Heart left ventricle (tissue), 16 donors: ENCODE results near the gene MARCHF2. TPM values are rescaled to one million over a fixed set of nuclear protein-coding genes. Genes with fewer than 3 reads are reported as not detected.

ENCODE experiments used
- ATAC-seq, 4 donors: fragments of 200-7000 bp; cut with Tn5 transposase; one replicate each; pipeline ENCODE4 v1.9.1; 2020 to 2022; ENCODE audit warnings: moderate library complexity in 4 of 4, mild to moderate bottlenecking in 3 of 4, moderate number of reproducible peaks in 1 of 4
- DNase-seq, 5 donors: peaks; one replicate each; pipeline ENCODE4 v3.0.0-alpha.2; 2020
- H3K27ac ChIP-seq, 12 donors: fragments of 200-600 bp; sonication (generic) in 4 of 12; one replicate each; pipeline versions ENCODE4 v1.5.0 to v1.8.0; 2016 to 2022; ENCODE audit warnings: mild to moderate bottlenecking in 2 of 12
- H3K27me3 ChIP-seq, 9 donors: fragments of 200-600 bp; sonication (generic) in 2 of 9; one replicate each; pipeline versions ENCODE4 v1.5.1 to v1.8.0; 2016 to 2022; ENCODE audit warnings: mild to moderate bottlenecking in 3 of 9
- H3K36me3 ChIP-seq, 9 donors: fragments of 200-600 bp; sonication (generic) in 2 of 9; one replicate each; pipeline versions ENCODE4 v1.5.0 to v1.8.0; 2018 to 2022; ENCODE audit warnings: mild to moderate bottlenecking in 2 of 9
- H3K4me1 ChIP-seq, 12 donors: fragments of 200-600 bp; sonication (generic) in 4 of 12; one replicate each; pipeline versions ENCODE4 v1.5.0 to v1.8.0; 2016 to 2022; ENCODE audit warnings: mild to moderate bottlenecking in 3 of 12
- H3K4me3 ChIP-seq, 12 donors: fragments of 200-600 bp; sonication (generic) in 4 of 12; one replicate each; pipeline versions ENCODE4 v1.5.0 to v1.8.0; 2017 to 2022; ENCODE audit warnings: mild to moderate bottlenecking in 9 of 12, moderate library complexity in 4 of 12
- H3K9me3 ChIP-seq, 12 donors: fragments of 200-600 bp; sonication (generic) in 4 of 12; one replicate each; pipeline versions ENCODE4 v1.5.0 to v1.8.0; 2016 to 2022; ENCODE audit warnings: mild to moderate bottlenecking in 1 of 12
- POLR2A ChIP-seq, 2 donors: fragments of 450-650 bp; IDR thresholded peaks; one replicate each; pipeline ENCODE4 v1.6.1; 2017; ENCODE audit warnings: antibody characterized with exemption in 2 of 2, mild to moderate bottlenecking in 2 of 2, moderate library complexity in 2 of 2
- WGBS, 4 donors: extraction: QIAGEN DNeasy Blood & Tissue Kit in 2 of 4; methylation state at CpG; one replicate each; pipeline versions ENCODE4 v1.1.5 to v1.1.7; 2013 to 2018; 5-methylcytosine and 5-hydroxymethylcytosine counted together
- intact Hi-C, 10 donors: fragments of 100-400 bp; cut with DNase I; formaldehyde crosslinking; loops; one replicate each; pipeline versions ENCODE4 v1.11.1 to v1.14.2; 2022
- microRNA-seq, 4 donors: library from miRNA; unstranded; fragments of <30 nt; microRNA quantifications; one replicate each; pipeline versions ENCODE4 to v1.2.0, GENCODE V29; 2017 to 2020
- polyA plus RNA-seq, 2 donors: library from polyadenylated mRNA; stranded (reverse); fragments of 200-250 nt; gene quantifications; one replicate each; pipeline ENCODE4 v1.2.3, GENCODE V29; 2013
- total RNA-seq, 9 donors: library from RNA; depleted of rRNA in 2 of 9; stranded (reverse); fragments of >200 nt in 2 of 9; fragmentation: NEBNext Ultra II Directional in 3 of 9; extraction: Animal tissue kit (Norgen Biotek cat#: 25700) in 3 of 9; gene quantifications; one replicate each; pipeline versions ENCODE4 v1.1.0 to v1.2.4, GENCODE V29; 2016 to 2023
- TF ChIP-seq, protein P1 (sequence below), 12 donors: fragments of 200-600 bp; sonication (generic) in 4 of 12; IDR thresholded peaks; one replicate each; pipeline versions ENCODE4 v1.5.0 to v1.8.0; 2018 to 2022; ENCODE audit warnings: antibody characterized with exemption in 12 of 12, mild to moderate bottlenecking in 5 of 12
- donor health status: ischemic (EF 13 %, LVEDD 7.1; RV severe dilation, severe dysfunction).
- donor health status: healthy with polysubstance abuse.
- donor health status: DM: no; HTN: yes; CAD: no.
- donor health status: DM: no; HTN: no; CAD: no.
- donor health status: ischemic (EF 25% LVEDD 6.9; RV normal size, moderate dysfunction).
- donor health status: ischemic (EF 25% LVEDD 5.7; RV mildly dilated, moderate dysfunction).
- donor health status: healthy.
- donor health status: DM: yes; HTN: yes; CAD: no.
- donor health status: ischemic (EF 35%, LVEDD 5.7; RV mildly dilated, moderate dysfunction).
- donor health status: nonischemic (EF 11% LVEDD 7.7; RV severe dilation, severe dysfunction).
- donor health status: DM: yes; HTN: yes; CAD: no.
- donor health status: PGD.
- donor health status: ischemic (EF 29% LVEDD 5.4; RV normal size, mild dysfunction).
- donor health status: nonischemic (EF 23%, LVEDD 6.1; RV moderate dilation, normal function).

The MARCHF2 gene
- total and polyA plus RNA-seq, 11 donors: 50.7 to 308 (median 82.0) TPM

DNA sequence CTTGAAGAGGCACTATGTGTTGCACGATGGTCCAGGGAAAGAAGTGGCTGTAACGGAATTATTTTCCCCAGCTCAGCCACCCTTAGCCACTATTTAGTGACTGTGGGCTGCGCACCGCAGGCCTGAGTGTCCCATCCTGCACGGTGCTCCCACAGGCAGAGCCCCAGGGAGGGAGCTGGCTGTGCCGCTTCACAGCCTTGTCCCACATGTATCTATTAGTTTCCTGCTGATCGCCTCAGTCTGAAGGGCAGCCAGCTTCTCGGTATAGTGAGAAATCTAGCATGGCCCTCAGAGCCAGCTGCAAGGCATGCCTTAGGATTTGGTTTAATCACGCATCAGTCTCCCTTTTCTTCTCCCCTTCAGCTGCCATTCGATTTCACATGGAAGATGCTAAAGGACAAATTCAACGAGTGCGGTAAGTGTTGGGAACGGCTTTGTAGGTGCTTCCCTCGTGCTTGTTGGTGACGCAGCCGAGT, 73.6 kb downstream of the MARCHF2 start:
- Histone ChIP-seq H3K27ac (peak overlapping the region in 1 of 12 donors; percentile 90), H3K4me3 (no peak overlapping the region), H3K27me3 (no peaks in the 10 kb centered on the region), H3K9me3 (no peaks in the 10 kb centered on the region), H3K4me1 (peaks cover 0 to 54% (median 5%) of the 10 kb centered on the region in 12 donors), H3K36me3 (peaks cover 4 to 84% (median 79%) of the 10 kb centered on the region in 9 donors)
- 88 to 92% (median 91%) methylated on average over 16 of the region's 16 CpGs for WGBS, 4 donors
- ATAC-seq (no peak), DNase-seq (peak in 1 of 5 donors; percentile 32)
- TF ChIP-seq, protein P1, sequence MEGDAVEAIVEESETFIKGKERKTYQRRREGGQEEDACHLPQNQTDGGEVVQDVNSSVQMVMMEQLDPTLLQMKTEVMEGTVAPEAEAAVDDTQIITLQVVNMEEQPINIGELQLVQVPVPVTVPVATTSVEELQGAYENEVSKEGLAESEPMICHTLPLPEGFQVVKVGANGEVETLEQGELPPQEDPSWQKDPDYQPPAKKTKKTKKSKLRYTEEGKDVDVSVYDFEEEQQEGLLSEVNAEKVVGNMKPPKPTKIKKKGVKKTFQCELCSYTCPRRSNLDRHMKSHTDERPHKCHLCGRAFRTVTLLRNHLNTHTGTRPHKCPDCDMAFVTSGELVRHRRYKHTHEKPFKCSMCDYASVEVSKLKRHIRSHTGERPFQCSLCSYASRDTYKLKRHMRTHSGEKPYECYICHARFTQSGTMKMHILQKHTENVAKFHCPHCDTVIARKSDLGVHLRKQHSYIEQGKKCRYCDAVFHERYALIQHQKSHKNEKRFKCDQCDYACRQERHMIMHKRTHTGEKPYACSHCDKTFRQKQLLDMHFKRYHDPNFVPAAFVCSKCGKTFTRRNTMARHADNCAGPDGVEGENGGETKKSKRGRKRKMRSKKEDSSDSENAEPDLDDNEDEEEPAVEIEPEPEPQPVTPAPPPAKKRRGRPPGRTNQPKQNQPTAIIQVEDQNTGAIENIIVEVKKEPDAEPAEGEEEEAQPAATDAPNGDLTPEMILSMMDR (IDR thresholded peaks at IDR 0.05): no peak
- TF ChIP-seq POLR2A (IDR thresholded peaks at IDR 0.05): no peak
- intact Hi-C loops: no loop called here

DNA sequence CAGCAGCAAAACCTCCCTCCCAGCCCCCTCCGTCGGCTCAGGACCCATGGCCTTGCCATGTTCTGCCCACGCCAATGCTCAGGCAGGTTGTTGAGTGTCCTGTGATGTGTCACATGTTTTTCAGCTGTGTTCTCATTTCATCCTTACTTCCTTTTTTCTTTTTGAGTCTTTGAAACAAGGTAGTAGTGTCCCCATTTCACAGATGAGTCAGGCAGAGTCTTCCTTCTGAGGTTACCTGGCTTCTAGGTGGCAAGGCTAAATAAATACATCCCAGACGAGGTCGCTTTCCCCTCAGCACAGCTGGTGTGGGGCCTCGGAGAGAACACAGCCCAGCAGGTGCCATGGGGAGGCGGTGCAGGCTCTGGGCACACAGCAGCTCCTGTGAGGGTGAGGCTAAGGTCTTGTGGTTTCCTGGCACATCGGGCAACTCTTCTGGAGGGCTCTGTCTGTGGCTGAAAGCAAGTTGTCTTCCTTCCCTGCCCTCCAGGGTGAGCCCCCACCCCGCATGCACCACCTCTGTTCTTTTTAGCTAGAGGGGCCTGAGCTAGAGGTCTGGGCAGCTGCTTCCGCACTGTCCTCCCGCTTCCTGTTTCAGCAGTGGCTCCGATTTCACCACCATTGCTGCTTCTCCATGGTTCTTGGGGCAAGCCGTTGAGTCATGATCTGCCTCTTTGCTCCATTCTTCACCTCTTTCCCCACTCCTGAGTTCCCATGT, 74.2 kb downstream of the MARCHF2 start:
- no peak for TF ChIP-seq POLR2A (IDR thresholded peaks at IDR 0.05)
- TF ChIP-seq, protein P1 (IDR thresholded peaks at IDR 0.05): no peak
- intact Hi-C loops: no loop called here
- peak overlapping the region in 1 of 12 donors; percentile 3 for H3K4me3 ChIP-seq
- H3K4me1 ChIP-seq: peaks cover 0 to 54% (median under 1%) of the 10 kb centered on the region in 12 donors
- ATAC-seq: peak; percentile 12 to 55 (median 34)
- peak in 4 of 5 donors; percentile 48 to 68 (median 61) for DNase-seq
- no peaks in the 10 kb centered on the region for H3K27me3 ChIP-seq
- 78 to 81% (median 79%) methylated on average over 13 of the region's 13 CpGs for WGBS, 4 donors
- peak overlapping the region in 2 of 12 donors; percentile 26 to 90 for H3K27ac ChIP-seq
- H3K36me3 ChIP-seq: peaks cover 4 to 79% (median 74%) of the 10 kb centered on the region in 9 donors
- H3K9me3 ChIP-seq: no peaks in the 10 kb centered on the region

DNA sequence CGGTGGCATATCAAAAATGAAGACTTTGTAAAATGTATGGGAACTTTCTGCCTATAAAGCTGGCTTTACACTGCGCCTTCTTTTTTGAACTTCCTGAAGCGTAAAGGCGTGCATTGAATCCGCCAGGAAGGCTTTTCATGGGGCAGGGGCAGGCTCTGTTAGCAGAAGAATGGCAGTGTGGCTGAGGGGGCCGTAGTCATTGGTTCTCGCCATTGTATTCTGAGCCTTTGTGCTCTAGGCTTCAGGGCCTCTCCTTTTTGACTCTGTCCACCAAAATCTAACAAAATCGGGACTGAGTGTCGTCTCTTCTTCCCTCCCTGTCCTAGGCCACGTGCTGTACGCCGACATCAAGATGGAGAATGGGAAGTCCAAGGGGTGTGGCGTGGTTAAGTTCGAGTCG, 75.3 kb downstream of the MARCHF2 start:
- H3K4me3 ChIP-seq: no peak overlapping the region
- no peak for TF ChIP-seq POLR2A (IDR thresholded peaks at IDR 0.05)
- TF ChIP-seq, protein P1 (IDR thresholded peaks at IDR 0.05): no peak
- peaks cover 0 to 52% (median 0%) of the 10 kb centered on the region in 12 donors for H3K4me1 ChIP-seq
- DNase-seq (peak in 1 of 5 donors; percentile 3), ATAC-seq (no peak)
- peak overlapping the region in 1 of 12 donors; percentile 90 for H3K27ac ChIP-seq
- intact Hi-C loops: no loop called here
- WGBS, 4 donors: 77 to 84% (median 80%) methylated on average over 15 of the region's 15 CpGs
- H3K9me3 ChIP-seq: no peaks in the 10 kb centered on the region
- H3K36me3 ChIP-seq: peaks cover 4 to 68% (median 66%) of the 10 kb centered on the region in 9 donors
- H3K27me3 ChIP-seq: no peaks in the 10 kb centered on the region

Small RNA genes lying within 50 kb of the gene (microRNA-seq; reads per million reads assigned to microRNA genes)
- 0.60 to 10.4 (median 7.0) reads per million in 4 donors for gene MIR4999

Other genes starting within 250 kb of the MARCHF2 start
- 10 to 100 TPM; 13.6 to 25.6 (median 20.6) TPM for gene CERS4, start 203.9 kb upstream of the MARCHF2 start, total RNA-seq
- 10 to 100 TPM; 11.1 to 37.7 TPM for gene CERS4, start 203.9 kb upstream of the MARCHF2 start, polyA plus RNA-seq
- gene CD320, start 104.9 kb upstream of the MARCHF2 start, total RNA-seq: 10 to 100 TPM; 17.7 to 74.8 (median 35.7) TPM
- 10 to 100 TPM; 37.8 to 70.5 TPM for gene CD320, start 104.9 kb upstream of the MARCHF2 start, polyA plus RNA-seq
- 100 to 1,000 TPM in 4 of 9 donors, 10 to 100 TPM in 5; 74.5 to 179 (median 93.6) TPM for gene NDUFA7, start 91.9 kb upstream of the MARCHF2 start, total RNA-seq
- gene NDUFA7, start 91.9 kb upstream of the MARCHF2 start, polyA plus RNA-seq: 100 to 1,000 TPM; 168 to 393 TPM
- 1,000 to 10,000 TPM in 6 of 9 donors, 100 to 1,000 TPM in 3; 271 to 1,278 (median 1,186) TPM for gene RPS28, start 91.8 kb upstream of the MARCHF2 start, total RNA-seq
- 100 to 1,000 TPM; 410 to 899 TPM for gene RPS28, start 91.8 kb upstream of the MARCHF2 start, polyA plus RNA-seq
- gene KANK3, start 70.0 kb upstream of the MARCHF2 start, total RNA-seq: 10 to 100 TPM; 12.3 to 33.6 (median 15.9) TPM
- 10 to 100 TPM; 16.9 to 19.4 TPM for gene KANK3, start 70.0 kb upstream of the MARCHF2 start, polyA plus RNA-seq
- gene ANGPTL4, start 49.1 kb upstream of the MARCHF2 start, total RNA-seq: 100 to 1,000 TPM in 1 of 9 donors, 10 to 100 TPM in 4, 1 to 10 TPM in 4; 2.4 to 117 (median 10.8) TPM
- gene ANGPTL4, start 49.1 kb upstream of the MARCHF2 start, polyA plus RNA-seq: 10 to 100 TPM in 1 of 2 donors, 1 to 10 TPM in 1; 9.4 to 13.6 TPM
- 100 to 1,000 TPM in 8 of 9 donors, 10 to 100 TPM in 1; 56.4 to 159 (median 141) TPM for gene RAB11B, start 22.9 kb upstream of the MARCHF2 start, total RNA-seq
- gene RAB11B, start 22.9 kb upstream of the MARCHF2 start, polyA plus RNA-seq: 100 to 1,000 TPM; 124 to 126 TPM
- gene HNRNPM, start 31.7 kb downstream of the MARCHF2 start, total RNA-seq: 100 to 1,000 TPM in 3 of 9 donors, 10 to 100 TPM in 6; 46.7 to 111 (median 95.3) TPM
- 100 to 1,000 TPM in 1 of 2 donors, 10 to 100 TPM in 1; 43.4 to 183 TPM for gene HNRNPM, start 31.7 kb downstream of the MARCHF2 start, polyA plus RNA-seq
- gene PRAM1, start 89.3 kb downstream of the MARCHF2 start, total RNA-seq: 1 to 10 TPM in 2 of 9 donors, under 1 TPM in 6, not detected in 1; 0.23 to 9.9 (median 0.53) TPM
- gene PRAM1, start 89.3 kb downstream of the MARCHF2 start, polyA plus RNA-seq: under 1 TPM; 0.53 to 0.72 TPM
- gene ZNF414, start 100.9 kb downstream of the MARCHF2 start, total RNA-seq: 10 to 100 TPM in 7 of 9 donors, 1 to 10 TPM in 2; 5.6 to 17.2 (median 13.7) TPM
- gene ZNF414, start 100.9 kb downstream of the MARCHF2 start, polyA plus RNA-seq: 10 to 100 TPM; 20.1 to 26.6 TPM
- gene MYO1F, start 164.1 kb downstream of the MARCHF2 start, total RNA-seq: 10 to 100 TPM in 2 of 9 donors, 1 to 10 TPM in 7; 1.8 to 56.6 (median 5.0) TPM
- gene MYO1F, start 164.1 kb downstream of the MARCHF2 start, polyA plus RNA-seq: 1 to 10 TPM; 4.2 to 4.7 TPM
- 10 to 100 TPM in 1 of 9 donors, 1 to 10 TPM in 8; 4.3 to 14.1 (median 7.4) TPM for gene ADAMTS10, start 197.4 kb downstream of the MARCHF2 start, total RNA-seq
- 10 to 100 TPM in 1 of 2 donors, 1 to 10 TPM in 1; 6.9 to 14.7 TPM for gene ADAMTS10, start 197.4 kb downstream of the MARCHF2 start, polyA plus RNA-seq
- gene NFILZ, start 217.3 kb downstream of the MARCHF2 start, total RNA-seq: not detected
- not detected for gene NFILZ, start 217.3 kb downstream of the MARCHF2 start, polyA plus RNA-seq